HG03342 (cell line): ENCODE data around the gene JAML.
A peak's percentile ranks its signal among the peaks of the same experiment; 100 is the strongest.

Experiments used
- ATAC-seq: cut with Tn5 transposase; IDR thresholded peaks from one replicate; pipeline ENCODE4 v1.9.1; 2021; ENCODE audit warnings: mild to moderate bottlenecking, moderate library complexity; ENCODE audit not compliant: unreplicated experiment

JAML gene, protein sequence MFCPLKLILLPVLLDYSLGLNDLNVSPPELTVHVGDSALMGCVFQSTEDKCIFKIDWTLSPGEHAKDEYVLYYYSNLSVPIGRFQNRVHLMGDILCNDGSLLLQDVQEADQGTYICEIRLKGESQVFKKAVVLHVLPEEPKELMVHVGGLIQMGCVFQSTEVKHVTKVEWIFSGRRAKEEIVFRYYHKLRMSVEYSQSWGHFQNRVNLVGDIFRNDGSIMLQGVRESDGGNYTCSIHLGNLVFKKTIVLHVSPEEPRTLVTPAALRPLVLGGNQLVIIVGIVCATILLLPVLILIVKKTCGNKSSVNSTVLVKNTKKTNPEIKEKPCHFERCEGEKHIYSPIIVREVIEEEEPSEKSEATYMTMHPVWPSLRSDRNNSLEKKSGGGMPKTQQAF

DNA sequence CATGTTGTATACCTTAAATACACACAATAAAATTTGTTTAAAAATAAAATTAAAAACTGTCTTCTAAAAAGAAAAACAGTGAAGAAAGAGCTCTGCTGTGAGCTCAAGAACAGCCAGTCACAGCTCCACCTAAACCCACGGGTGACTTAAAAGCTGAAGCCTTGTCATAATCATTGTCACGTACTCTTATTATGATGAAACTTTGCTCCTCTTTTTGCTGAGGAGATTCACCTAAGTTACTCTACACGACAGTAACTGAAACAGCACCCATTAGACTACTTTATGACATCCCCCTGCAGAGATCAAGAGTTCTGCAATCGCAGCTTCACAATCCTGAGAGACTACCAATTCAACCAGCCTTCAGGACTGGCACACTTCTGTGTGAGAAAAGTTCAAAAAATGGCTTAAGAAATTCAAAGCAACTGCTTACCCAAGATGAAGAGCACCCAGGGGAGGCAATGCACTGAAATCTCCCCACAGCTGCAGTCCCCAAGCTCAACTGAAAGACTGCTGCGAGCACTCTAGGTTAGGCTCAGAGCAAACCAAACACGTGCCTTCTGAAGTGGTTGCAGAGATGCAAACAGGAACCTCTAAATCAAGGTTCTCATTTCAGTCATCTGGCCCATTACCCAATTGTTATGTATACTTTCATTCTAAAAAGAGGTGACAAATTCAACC lies at the start of gene JAML:
JAML (minus strand) TSS at position 501 of the 678 bp plus-strand sequence. CDS start 10,145 bp downstream, outside the sequence.
- no peak for ATAC-seq

DNA sequence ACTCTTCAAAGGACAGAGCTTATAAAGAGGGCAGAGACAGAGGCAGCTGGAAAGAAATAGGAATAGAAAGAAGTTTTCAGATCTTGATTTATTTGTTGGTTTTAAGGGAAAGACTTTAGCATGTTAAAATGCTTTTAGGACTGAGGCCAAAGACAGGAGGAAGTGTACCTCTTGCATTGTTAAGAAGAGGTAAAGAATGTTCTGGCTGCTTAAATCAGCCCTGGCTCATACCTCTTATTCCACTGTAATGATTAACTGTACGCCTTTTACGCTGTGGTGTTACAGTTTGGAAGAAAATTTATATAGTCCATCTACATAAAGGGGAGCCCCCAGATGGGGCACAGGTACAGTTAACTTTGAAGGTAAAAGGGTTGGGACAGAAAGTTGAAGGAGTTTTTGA lies 49.4 kb upstream of the JAML start:
- no peak for ATAC-seq

DNA sequence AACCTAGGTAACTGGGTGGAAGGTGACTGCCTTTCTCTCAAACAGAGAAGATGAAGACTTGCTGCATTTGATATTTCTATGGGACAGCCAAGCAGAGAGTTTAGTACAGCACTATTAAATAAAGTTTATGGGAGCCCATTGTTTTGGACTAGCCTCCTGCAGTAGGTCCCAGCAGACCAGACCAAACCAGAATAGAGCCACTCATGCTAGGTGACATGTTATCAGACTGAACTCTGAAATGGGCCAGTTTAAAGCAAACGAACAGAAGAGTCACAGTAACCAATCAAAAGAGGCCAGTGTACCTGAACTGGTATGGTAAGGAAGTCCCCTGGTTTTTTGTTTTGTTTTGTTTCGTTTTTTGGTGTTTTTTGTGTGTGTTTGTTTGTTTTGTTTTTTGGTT lies 47.2 kb upstream of the JAML start:
- no peak for ATAC-seq

DNA sequence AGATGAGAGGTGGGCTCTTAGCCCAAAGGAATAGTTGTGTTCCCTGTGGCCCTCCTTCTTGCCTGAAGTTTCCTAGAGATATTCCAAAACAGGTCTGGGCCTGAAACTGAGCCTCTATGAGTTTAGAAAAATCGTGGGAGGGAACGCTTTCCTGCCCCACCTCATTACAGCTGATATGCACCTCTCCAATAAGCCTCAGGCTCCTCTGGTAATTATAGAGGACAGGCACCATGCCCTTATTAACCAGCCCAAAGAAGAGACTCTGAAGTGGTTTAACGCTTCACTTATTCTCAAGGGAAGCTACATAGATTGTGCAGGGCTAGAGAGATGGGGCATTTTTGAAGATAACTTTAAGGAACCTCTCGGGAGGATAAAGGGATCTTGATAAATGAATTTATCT lies 42.7 kb upstream of the JAML start:
- ATAC-seq, result no peak

DNA sequence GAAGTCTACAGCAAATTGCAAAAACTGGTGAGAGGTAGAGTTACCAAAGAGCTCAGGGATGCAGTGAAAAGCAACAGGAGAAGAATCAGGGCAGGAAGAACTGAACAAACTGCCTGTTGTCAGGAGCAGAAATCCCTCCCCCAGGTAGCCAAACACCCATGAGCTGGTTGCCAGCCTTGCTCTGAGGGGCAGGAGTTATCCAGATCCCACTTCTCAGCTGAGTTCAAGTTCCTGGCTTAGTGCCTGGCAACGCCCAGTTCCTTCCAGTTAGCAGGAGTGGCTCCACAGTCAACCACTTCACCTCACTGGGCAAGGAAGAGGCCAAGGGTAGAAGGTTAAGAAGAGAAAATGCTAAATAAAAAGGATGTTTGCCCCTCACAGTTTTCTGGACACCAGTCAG lies 41.1 kb upstream of the JAML start:
- ATAC-seq, result no peak

- ATAC-seq, result no peak
Measured at GRCh38 chr11:118264569-118265465, 40.0 kb upstream of the JAML start.

- ATAC-seq, result no peak
Measured at GRCh38 chr11:118263695-118264568, 39.1 kb upstream of the JAML start, which contains the start of gene MPZL2. MPZL2 (minus strand) TSS chr11:118264297; CDS start chr11:118264153, 144 bp downstream.

GRCh38 chr11:118263112-118263511 lies 38.3 kb upstream of the JAML start:
- no peak for ATAC-seq

- no peak for ATAC-seq
Measured at GRCh38 chr11:118260353-118260752, 35.5 kb upstream of the JAML start.

- no peak for ATAC-seq
Measured at GRCh38 chr11:118259138-118259537, 34.3 kb upstream of the JAML start.

DNA sequence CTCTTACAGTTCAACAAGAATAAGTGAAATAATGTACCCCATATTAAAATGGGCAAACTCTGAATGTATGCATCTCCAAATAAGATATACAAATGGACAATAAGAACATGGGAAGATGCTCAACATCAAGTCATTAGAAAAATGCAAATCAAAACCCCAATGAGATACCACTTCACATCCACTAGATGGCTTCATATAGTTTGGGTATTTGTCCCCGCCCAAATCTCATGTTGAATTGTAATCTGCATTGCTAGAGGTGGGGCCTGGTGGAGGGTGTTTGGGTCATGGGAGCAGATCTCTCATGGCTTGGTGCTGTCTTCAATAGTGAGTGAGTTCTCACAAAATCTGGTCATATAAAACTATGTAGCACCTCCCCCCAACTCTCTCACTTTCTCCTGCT lies 33.6 kb upstream of the JAML start:
- ATAC-seq, result no peak

GRCh38 chr11:118252688-118253087 lies 27.9 kb upstream of the JAML start:
- no peak for ATAC-seq

DNA sequence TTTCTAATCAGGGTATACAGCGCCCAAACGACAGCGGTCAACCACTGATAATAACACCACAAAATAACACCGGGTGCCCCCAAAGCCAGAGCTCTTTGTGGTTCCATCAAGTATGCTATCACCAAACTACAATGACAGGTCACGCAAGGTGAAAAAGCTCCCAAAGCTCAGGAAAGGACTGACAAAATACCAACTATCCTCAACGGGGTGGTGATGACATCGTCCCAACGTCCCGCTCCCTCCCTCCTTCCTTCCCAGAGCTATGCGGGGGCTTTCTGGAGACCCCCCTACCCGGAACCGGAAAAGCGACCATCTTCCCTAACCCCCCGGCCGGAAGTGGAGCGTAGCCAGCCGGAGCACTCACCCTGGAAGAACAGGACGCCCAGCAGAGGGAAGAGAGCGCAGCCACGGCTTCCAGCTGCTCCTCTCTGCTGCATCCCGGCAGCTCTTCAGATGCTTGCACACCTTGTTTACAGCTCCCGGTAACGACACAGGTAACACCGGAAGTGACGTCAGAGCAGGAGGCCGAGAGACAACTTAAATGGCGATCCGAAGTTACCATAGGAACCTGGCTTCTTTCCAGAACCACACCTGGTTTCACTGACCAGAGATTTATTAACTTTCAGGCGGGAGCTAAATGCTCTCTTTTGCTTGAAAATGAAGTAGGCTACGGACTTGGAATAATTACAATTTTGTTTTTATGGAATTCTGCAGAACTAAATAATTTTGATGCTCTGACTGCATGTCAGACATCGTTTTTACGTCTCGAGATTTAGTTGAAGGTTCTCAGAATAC lies 27.2 kb upstream of the JAML start, which contains the start of gene MPZL3:
MPZL3 (minus strand) TSS at position 508 of the 795 bp plus-strand sequence; CDS start at position 437, 71 bp downstream.
- ATAC-seq, result peak; percentile 77

DNA sequence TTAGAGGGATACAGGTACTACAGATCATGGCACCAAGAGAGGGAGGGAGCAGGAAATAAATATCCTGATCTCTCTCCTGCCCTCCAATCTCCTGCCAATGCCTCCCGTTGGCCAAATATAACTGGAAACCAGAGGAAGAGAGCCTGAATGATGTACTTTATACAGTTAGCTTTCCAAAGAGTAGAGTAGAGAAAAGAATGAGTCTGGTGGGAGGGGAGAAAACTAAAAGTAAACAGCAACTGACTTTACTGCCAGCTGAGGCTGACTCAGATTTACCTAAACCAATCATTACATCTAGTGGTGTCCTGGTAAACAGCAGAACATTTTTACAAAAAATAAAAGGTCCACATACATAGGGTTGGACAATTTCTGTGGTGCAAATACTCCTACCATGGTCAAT lies 22.2 kb upstream of the JAML start:
- no peak for ATAC-seq

- no peak for ATAC-seq
Measured at GRCh38 chr11:118245936-118246562, 21.2 kb upstream of the JAML start.

- no peak for ATAC-seq
Measured at GRCh38 chr11:118243993-118244762, 19.4 kb upstream of the JAML start.

DNA sequence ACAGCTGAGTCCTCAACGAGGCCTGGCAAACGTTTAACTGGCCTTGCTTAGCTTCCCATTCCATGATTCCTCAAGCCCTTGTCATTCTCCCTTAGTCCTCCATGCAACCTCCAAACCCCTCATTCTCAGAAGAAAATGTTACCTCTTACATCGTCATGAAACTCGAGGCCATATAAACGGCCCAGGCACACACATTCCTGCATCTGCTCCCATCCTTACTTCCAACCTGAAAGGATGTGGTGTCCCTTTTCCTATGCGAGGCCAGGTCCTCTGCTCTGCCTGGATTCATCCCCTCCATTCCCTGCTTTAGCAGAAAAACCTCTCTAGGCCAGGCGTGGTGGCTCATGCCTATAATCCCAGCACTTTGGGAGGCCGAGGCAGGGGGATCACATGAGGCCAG lies 18.4 kb upstream of the JAML start:
- ATAC-seq, result no peak

DNA sequence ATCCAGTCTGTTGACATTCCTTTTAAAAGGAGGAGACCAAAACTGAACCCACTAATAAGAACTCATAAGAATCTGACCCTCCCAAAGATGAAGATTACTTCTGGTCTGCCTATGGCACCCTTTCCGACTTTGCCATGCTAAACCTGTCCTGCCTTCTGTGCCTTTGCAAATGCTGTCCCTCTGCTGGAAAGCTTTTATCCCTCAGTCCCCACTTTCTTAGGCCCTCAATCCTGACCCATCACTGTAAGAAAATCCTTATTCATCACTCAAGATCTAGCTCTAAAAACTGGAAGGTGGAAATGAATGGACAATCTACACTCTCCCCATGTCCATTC lies 16.9 kb upstream of the JAML start:
- ATAC-seq, result no peak
